HG02588 (cell line): ENCODE measurements around the gene MYO3B.
"Not testable (repeated sequence)": the region's sequence is repeated elsewhere in the genome, so short reads cannot be mapped to it uniquely, and the experiment has no call there.

Source experiments
- ATAC-seq: cut with Tn5 transposase; IDR thresholded peaks from one replicate; pipeline ENCODE4 v1.9.1; 2021; ENCODE audit warnings: mild to moderate bottlenecking, moderate library complexity; ENCODE audit not compliant: unreplicated experiment

MYO3B gene

DNA sequence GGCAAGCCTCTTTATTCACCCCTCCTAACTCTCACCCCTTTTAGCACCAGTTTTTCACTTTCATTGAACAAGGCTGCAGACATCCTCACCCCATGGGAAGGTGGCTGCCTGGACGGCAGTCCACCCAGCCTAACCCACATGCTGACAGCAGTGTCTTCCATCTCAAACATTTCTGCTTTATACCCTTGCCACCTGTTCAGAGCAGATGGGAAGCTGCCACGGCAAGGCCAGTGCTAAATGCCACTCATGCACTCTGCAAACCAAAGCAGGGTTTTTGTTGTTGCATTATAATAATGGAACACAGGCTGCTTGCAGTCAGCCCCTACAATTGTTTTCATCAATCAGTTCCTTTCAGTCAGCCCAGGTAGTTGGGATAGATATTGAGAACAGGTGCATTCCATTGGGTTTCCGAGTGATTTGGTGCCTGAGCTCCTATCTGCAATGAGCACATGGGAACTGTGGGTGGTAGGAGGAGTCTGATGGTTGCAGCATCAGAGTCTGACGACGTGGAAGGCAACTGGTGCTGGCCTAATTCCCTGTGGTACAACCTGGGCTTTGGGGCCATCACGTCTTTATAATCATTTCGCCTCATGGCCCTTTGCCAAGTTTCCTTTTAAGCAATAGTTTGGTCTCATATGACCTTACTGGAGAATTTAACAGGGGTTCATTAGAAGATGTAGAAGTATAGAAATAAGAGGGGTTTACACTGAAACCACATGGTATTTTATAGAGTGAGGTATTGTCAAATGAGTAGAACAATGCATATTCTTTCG is 284.7 kb downstream of the MYO3B start:
- no peak for ATAC-seq

DNA sequence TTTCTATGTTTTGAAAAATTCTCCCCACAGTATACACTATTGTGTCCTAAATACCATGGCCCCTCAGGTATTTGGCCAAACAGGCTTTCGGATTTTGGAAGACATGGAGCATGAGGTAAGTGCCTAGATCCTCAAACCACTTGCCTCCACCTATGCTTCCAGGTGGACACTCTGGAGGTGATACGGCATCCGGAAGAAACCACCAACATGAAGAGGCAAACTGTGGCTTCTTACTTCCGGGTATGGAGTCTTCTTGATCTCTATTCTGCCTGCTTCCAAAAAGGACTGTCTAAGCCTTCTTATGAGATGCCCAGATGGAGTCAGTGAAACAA is 285.2 kb downstream of the MYO3B start:
- no peak for ATAC-seq

DNA sequence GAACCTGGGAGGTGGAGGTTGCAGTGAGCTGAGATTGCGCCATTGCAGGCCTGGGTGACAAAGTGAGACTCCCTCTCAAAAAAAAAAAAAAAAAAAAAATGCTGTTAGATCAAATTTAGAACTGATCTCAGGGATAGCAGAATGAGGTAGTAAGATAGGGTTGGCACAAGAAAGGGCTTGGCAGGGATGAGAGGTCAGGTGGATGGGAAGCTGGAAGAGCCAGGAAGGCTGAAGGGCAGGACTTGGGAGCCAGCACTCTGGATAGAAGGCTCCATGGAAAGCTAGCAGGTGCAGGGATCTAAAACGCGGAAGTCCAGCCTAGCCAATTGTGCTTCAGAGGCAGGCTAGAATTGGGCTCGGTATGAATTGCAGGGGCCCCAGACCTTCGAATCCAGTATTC is 286.3 kb downstream of the MYO3B start:
- no peak for ATAC-seq

DNA sequence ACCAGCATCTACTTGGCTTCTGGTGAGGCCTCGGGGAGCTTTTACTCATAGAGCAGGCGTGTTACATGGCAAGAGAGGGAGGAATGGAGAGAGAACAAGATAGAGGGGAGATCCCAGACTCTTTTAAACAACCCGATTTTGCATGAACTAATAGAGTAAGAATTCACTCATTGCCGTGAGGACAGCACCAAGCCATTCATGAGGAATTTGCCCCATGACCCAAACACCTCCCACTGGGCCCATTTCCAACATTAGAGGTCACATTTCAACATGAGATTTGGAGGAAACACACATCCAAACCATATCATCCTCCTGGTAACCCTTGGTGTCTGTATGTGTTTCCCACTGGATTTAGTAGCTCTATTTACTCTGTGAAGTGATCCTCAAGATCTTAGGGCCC is 287.3 kb downstream of the MYO3B start:
- ATAC-seq = no peak

DNA sequence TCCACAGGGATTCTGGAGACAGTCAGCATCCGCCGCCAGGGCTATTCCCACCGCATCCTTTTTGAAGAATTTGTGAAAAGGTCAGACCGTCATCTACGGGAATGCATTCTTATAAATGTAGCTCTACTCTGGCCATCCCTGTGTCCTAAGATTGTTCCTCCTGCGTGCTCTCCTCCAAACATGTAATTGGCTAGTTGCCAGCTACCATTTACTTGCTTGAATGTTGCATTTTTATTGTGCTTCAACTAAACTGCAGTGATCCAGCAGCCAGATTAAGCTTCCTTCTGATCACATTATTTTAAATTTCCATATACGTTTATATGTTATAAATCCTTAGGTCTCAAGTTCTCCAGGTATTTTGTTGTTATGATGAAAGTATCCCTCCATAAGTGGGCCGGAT is 288.7 kb downstream of the MYO3B start:
- no peak for ATAC-seq

DNA sequence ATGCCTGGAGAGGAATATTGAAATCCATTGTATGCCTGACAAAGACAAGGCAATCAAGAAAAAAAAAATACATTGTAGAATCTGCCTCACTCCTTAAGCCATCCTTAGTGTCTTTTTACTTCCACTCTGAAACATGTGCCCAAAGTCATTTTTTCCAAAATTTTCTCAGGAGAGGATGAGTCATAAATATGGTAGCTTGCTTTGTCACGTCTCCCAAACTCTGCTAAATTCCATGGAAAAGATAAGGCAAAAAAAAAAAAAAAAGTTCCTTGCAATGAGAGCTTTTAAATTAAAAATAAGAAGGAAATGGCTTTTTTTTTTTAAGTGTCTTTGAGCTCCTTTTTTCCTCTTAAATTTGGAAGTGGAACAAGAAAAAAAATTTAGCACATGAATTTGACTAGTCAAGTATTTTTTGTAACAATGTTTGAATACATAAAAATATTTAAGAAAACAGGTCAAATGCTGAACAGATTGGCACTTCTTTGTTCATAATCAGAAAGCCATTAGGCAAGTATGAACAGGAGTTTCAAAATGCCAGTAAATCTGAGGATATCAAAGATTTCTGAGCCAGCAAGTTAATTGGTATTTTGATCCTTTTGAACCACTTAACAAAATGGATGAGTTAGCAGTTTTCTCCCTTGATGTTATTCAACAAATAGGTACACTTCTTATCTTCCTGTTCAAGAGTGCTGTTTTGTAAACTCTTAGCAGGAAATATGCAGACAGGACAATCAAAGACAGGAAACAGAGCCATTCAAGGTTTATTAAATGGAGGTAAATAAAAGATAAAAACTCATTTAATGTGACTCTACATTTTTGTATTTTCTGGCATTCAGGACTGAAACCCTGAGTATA is 289.8 kb downstream of the MYO3B start:
- ATAC-seq = no peak

DNA sequence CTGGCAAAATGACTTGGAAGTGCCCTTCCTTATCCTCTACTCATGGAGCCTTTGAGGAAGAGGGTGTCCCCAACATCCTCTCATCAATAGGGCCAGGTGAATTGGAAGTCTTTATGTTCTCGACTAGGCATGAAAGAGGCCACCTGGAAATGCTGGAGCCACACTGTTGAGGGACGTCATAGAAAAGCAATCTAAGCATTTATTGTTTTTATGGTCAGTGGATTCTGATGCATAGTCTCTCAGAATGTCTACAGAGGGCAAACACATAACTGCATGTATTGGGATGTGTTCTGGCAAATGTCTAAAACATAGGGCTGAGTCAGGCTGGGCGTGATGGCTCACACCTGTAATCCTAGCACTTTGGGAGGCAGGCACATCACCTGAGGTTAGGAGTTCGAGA is 290.6 kb downstream of the MYO3B start:
- ATAC-seq = no peak

DNA sequence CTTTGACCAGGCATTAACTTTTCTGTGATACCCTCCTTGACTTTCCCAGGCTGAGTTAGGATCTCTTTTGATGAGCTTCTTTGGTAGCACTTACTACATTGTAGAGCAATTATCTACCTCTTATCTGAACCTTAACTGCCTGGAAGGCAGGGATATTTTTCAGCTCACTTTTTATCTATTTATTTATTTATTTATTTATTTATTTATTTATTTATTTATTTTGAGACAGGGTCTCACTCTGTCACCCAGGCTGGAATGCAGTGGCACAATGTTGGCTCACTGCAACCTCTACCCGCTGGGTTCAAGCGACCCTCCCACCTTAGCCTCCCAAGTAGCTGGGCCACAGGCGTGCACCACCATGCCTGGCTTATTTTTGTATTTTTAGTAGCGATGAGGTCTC is 294.6 kb downstream of the MYO3B start:
- not testable (repeated sequence) for ATAC-seq

DNA sequence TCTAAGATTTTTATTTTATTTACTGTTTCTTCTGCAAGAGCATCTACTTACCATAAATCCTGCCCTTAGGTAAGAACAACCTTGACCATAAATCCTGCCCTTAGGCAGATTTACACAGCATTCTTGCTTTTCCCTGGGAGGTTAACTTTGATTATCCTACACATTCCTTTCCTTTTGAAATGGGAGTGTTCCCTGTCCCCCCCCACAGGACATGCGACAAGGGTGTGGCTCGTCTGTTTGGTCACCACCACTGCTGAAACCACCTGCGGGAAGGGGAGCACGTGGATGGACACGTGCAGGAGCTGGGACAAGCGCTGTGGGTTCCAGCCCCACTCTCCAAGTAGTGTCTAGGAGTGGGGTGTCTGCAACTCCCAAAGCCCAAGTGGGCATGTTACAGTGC is 297.9 kb downstream of the MYO3B start:
- no peak for ATAC-seq

DNA sequence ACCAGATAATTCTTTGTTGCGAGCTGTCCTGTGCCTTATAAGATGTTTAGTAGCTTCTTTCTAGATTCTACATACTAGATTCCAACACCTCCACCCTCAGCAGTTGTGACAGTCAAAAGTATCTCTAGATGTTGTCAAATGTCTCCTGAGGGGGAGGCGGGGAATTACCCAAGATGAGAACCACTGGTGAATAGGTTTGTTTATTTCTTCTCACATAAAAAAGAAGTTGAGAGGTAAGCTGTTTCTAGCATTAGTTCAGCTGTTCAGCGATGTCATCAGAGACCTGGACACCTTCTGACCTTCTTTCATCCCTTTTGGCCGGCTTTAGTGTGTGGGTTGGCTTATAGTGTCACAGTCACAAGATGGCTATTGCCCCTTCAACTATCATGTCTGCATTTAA is 299.7 kb downstream of the MYO3B start:
- no peak for ATAC-seq

DNA sequence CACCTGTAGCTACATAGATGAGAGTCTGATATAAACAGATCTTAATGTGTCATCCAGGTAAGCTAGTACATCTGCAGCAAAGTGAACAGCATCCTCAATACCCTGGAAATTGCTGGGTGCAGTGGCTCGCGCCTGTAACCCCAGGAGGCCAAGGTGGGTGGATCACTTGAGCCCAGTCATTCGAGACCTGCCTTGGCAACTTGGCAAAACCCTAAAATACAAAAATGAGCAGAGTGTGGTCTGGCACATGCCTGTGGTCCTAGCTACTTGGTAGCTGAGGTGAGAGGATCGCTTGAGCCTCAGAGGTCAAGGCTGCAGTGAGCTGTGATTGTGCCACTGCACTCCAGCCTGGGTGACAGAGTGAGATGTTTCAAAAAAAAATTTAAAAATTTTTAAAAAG is 303.3 kb downstream of the MYO3B start:
- ATAC-seq = no peak

DNA sequence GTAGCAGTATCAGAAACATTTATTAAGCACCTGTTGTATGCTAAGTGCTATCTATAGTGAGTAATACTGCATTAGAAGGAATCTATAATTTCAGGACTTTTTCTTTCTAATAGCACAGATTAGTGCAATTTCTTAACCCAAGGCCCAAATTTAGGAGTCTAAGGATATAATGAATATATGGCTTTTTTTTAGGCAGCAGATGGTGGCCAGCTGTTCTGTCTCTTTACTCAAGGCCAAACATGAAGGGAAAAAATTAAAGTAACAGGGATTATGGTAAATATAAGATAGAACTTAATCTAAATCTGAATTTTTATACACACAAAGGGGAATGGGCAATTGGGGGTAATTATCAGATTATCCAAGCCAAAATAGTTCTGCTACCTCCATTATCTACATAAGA is 306.6 kb downstream of the MYO3B start:
- ATAC-seq = no peak

DNA sequence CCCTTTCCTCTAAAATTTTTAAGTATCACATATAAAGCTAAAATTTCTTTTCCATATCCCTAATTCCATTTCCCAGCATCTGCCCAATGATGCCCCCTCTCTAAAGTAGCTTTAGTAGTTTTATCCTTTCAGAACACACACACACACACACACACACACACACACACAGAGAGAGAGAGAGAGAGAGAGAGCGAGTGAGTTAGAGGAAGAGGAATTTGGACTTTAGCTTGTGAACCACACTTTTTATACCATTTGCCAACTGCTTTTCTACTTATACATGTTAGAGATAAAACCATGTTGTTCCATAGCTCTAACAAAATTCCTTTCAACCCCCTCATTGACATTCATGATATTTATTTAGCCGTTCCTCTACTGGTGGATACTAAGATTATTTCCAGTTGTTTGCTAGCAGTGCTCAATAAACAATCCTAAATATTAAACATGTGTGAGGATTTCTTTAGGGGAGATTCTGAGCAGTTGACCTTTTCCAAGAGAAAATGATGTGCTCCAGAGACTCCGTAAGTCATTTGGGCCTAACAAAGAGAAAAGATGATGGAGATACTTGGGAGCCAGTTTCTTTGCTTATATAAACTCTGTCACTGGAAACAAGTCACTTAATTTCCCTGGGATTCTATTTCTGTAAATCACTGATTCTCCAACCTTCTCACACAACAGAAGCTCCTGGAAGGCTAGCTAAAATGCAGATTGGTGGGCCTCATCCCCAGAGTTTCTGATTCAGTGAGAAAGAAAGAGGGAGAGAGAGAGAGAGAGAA is 307.5 kb downstream of the MYO3B start:
- ATAC-seq = no peak

DNA sequence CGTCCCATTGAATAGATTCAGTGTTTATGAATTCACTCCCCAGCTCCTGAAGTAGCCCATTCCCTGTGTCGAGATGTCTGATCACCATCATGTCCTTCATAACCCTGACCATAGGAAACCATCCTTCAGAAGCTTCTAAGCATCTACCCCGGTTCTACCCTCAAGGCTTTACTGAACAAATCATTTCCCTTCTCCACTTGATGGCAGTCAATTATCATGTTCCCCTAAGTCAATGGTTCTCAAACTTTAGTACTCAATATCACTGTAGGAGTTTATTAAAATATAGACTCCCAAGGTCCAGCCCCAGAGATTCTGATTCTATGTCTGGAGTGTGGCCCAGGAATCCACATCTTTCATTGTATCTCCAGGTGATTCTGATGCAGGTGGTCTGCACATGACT is 308.8 kb downstream of the MYO3B start:
- no peak for ATAC-seq

DNA sequence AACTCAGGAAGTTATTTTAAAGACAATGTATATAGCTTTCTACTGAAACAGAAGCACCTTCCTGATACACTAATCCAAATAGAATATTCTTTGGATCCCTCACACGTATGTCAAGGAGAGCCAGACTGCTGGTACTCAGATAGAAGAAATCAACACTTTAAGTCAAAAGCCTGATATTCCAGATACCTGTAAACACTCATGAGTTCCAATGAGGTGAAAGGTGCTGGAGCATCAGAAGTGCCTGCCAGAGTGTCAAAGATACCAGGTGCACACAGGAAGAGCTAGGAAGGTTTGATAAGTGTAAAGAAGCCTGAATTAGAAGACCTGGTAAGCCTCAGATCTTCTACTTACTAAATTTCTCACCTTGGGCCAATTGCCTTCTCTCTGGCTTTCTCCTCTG is 310.9 kb downstream of the MYO3B start:
- ATAC-seq = no peak

DNA sequence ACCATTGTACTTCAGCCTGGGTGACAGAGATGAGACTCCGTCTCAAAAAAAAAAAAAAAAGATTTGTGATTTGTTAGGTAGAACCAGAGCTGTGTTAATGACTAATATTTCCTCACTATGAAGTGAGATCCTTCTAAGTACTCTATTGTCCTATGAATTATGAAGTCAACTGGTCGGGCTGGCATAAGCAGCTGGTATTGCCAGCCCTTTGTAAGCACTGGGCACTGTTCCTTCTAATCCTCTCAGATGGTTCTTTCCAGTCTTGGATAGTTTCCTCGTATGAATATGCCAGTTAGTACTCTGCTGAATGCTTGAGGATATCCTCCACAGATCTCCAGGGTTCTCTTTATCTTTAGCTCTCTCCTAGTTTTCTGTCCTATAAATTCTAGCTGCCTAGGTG is 314.1 kb downstream of the MYO3B start:
- ATAC-seq = no peak

DNA sequence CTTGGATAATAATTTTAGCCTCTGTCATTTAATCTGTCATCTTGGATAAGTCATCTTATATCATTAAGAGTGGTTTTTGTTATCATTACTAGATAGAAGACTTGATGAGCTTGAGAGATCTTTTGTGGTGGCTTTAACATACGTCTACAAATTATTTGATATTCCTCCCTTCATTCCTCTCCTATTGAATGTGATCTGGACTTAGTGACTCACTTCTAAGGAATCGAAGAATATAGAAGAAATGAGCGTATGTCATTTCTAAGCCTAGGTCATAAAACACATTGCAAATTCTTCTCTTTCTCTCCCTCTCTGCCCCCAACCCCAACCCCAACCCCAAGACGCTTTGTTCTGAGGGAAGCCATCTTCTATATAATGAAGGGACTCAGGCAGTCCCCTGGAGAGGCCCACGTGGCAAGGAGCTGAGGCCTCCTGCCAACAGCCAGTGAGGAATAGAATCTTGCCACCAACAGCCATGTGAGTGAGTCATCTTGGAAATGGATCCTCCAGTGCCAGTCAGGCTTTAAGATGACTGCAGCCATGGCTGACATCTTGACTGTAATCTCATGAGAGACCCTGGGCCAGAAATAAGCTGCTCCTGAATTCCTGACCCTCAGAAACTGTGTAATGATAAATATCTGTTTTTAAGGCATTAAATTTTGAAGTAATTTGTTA is 315.6 kb downstream of the MYO3B start:
- ATAC-seq = no peak

DNA sequence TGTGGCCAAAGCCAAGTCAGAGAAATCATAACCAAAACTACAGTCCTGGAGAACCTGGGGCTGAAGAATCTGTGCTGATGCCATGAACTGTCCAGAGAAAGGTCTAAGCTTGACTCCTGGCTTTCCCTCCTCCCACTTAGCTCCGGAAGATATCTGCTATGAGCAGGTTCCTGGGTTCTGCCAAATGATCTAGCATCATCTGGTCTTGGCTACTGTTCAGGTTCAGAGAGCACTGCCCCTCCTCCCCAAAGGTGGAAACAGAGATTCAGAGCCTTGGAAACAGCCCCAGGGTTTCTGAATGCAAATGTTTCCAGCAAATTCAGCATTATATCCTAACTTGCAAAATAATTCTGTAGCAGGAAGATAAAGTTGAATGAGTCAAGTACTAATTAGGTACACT is 317.9 kb downstream of the MYO3B start:
- ATAC-seq = no peak

DNA sequence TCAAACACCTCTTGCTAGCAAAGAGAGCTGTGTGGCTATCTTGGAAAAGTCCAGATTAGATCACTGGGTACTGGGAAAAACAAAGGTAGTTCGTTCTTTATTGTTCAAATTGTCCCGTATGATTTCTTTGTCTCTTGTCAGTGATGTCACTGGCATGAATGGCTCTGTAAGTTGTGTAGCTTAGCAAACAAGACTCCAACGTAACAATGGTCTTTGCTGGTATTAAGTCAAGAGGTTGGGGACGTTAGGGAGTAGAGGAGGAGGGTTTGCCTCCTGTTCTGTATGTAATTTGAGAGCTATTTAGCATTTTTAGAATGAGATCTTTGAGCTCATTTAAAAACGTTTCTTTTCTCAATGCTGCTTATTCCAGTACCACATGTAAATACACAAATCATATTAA is 320.7 kb downstream of the MYO3B start:
- ATAC-seq = no peak

DNA sequence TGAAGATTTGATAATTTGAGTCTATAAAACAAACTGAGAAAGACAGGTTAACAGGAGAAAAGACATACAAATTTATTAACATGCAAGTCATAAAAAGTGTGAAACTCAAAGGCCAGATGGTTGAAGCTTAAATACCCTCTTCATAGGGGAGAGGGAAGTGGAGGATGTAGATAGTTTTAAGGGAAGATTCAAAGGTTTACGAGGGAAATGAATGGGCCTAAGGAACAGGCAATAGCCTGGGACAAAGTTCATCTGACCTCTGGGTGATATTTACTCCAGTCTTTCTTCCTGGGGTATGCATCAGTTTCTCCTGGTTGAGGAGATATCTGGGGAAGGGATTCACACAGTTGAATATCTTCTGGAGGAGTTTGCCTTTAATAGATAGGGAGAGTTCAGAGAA is 322.2 kb downstream of the MYO3B start:
- no peak for ATAC-seq

DNA sequence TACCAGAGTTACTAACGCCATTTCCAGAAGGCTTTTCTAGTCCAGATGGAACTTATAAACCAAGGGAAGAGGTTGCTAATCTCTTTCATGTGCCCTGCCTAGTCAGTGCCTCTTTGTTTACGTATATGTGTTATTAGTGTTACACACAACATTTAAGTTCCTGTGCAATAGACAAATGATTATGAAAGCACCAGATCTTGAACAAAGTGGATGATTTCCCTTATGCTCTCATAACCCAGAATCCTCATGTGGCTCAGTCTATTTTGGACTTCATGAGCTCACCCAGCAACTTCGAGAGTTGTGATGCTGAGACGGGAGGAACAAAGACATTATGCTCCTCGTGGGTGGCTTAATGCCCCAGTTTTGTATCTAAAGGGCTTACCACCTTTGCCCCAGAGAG is 322.8 kb downstream of the MYO3B start:
- ATAC-seq = no peak
